ENCODE results near the gene ARX.
A peak's percentile ranks its signal among the peaks of the same experiment; 100 is the strongest.

ARX gene

GRCh38 chrX:25016361-25016671 is 551 bp upstream of the ARX start:
- DNase-seq, result no peak

GRCh38 chrX:25014366-25014838 is 1.4 kb downstream of the ARX start:
- DNase-seq, result no peak

- peak; percentile 2 for DNase-seq
Observed at GRCh38 chrX:25013632-25014365, 2.0 kb downstream of the ARX start.

- DNase-seq, result no peak
Observed at GRCh38 chrX:25012793-25013631, 2.8 kb downstream of the ARX start.

GRCh38 chrX:25012433-25012735 is 3.4 kb downstream of the ARX start:
- no peak for DNase-seq

GRCh38 chrX:25011589-25012432 is 4.0 kb downstream of the ARX start:
- DNase-seq, result no peak

- no peak for DNase-seq
Observed at GRCh38 chrX:25010784-25011588, 4.8 kb downstream of the ARX start.

GRCh38 chrX:25009407-25009806 is 6.4 kb downstream of the ARX start:
- DNase-seq, result no peak

GRCh38 chrX:25007059-25008053 is 8.4 kb downstream of the ARX start:
- DNase-seq, result no peak

- no peak for DNase-seq
Observed at GRCh38 chrX:25006586-25007058, 9.1 kb downstream of the ARX start.

GRCh38 chrX:25005382-25006185 is 10.2 kb downstream of the ARX start:
- no peak for DNase-seq

- no peak for DNase-seq
Observed at GRCh38 chrX:25005034-25005381, 10.8 kb downstream of the ARX start.

- no peak for DNase-seq
Observed at GRCh38 chrX:25004485-25005032, 11.2 kb downstream of the ARX start.

GRCh38 chrX:25004040-25004439 is 11.7 kb downstream of the ARX start:
- DNase-seq, result no peak

- DNase-seq, result no peak
Observed at GRCh38 chrX:25003066-25003849, 12.5 kb downstream of the ARX start.

GRCh38 chrX:25002661-25003020 is 13.1 kb downstream of the ARX start:
- DNase-seq, result no peak

GRCh38 chrX:25001808-25002660 is 13.7 kb downstream of the ARX start:
- no peak for DNase-seq

GRCh38 chrX:24999511-24999910 is 16.3 kb downstream of the ARX start:
- DNase-seq, result no peak

Data from NCI-H774 (cell line).